ENCODE measurements around the gene SUMO1. TPM values are rescaled to one million over a fixed set of nuclear protein-coding genes. Genes with fewer than 3 reads are reported as not detected.
A peak's percentile ranks its signal among the peaks of the same experiment; 100 is the strongest.

Gene SUMO1
- total and polyA plus RNA-seq, 10 of the 15 experiments (the other 5 are each of a cell fraction or from before 2014, with no cell fraction given), result 105 to 458 (median 199) TPM

DNA sequence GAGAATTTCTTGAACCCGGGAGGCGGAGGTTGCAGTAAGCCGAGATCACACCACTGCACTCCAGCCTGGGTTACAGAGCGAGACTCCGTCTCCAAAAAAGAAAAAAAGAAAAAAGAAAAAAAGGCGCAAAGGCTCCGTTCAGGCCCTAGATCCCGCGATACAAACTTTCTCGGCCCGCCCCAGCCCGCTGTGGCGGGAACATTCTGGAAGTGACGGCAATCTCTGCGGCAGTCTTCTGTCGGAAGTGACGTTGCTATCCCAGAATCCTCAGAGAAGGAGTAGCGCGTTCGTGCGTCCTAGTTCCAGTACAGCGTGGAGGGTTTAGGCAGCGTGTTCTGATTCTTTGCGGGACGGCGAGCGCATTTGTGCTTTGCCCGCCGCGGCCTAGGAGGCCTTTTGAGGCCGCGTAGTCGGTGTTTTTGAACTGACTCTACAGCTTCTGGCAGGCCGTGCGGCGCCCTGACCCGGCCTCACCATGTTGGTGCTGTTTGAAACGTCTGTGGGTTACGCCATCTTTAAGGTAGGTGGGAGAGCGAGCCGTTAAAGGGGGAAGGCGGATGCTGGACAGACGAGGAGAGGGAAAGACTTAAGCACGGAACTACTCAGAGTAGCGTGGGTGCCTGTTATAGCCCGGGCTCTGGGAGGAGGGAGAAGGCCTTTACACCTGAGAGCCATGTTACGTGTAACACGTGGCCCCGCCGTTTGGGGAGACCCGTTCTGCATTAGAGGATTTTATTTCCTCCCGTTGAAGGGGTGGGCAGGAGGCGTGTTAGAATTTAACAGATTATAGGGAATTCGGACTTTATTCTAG, 27.3 kb upstream of the SUMO1 start, which contains the start of gene NOP58 (continued):
- TF ChIP-seq, protein P1, sequence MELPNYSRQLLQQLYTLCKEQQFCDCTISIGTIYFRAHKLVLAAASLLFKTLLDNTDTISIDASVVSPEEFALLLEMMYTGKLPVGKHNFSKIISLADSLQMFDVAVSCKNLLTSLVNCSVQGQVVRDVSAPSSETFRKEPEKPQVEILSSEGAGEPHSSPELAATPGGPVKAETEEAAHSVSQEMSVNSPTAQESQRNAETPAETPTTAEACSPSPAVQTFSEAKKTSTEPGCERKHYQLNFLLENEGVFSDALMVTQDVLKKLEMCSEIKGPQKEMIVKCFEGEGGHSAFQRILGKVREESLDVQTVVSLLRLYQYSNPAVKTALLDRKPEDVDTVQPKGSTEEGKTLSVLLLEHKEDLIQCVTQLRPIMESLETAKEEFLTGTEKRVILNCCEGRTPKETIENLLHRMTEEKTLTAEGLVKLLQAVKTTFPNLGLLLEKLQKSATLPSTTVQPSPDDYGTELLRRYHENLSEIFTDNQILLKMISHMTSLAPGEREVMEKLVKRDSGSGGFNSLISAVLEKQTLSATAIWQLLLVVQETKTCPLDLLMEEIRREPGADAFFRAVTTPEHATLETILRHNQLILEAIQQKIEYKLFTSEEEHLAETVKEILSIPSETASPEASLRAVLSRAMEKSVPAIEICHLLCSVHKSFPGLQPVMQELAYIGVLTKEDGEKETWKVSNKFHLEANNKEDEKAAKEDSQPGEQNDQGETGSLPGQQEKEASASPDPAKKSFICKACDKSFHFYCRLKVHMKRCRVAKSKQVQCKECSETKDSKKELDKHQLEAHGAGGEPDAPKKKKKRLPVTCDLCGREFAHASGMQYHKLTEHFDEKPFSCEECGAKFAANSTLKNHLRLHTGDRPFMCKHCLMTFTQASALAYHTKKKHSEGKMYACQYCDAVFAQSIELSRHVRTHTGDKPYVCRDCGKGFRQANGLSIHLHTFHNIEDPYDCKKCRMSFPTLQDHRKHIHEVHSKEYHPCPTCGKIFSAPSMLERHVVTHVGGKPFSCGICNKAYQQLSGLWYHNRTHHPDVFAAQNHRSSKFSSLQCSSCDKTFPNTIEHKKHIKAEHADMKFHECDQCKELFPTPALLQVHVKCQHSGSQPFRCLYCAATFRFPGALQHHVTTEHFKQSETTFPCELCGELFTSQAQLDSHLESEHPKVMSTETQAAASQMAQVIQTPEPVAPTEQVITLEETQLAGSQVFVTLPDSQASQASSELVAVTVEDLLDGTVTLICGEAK (IDR thresholded peaks at IDR 0.05; ENCODE audit: borderline replicate concordance), result peak; percentile 89; the same call in 1 of the 2 replicates
- TF ChIP-seq PAX5 (IDR thresholded peaks at IDR 0.05; ENCODE audit: borderline replicate concordance, low read depth, low read length) (no peak), BACH1 (IDR thresholded peaks at IDR 0.05; ENCODE audit: borderline replicate concordance) (peak; percentile 81)

DNA sequence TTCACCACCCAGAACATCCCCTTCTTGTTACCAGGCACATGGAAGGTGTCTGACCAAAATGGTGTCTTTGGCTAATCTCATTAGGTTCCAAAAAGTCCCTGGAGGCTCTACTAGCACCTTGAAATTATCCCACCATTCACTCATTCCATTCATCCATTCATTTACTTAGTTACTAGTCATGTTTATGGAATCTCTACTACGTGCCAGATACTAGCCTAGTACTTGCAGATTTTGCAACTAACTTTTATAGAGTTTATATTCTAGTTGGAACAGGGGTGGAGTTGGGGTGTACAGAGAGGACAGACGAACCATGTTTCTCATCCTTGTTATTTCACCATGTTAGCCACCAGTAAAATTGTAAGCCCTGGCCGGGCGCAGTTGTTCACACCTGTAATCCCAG, 23.1 kb upstream of the SUMO1 start:
- SMC1A ChIA-PET (ENCODE audit: uncharacterized antibody, unreplicated experiment), result no interaction called here
- H3K4me2 ChIP-seq (ENCODE audit: control insufficient read depth, insufficient read depth), result no peak overlapping the region
- H3K27me3 ChIP-seq (replicated peaks in 1 of 2; ENCODE audit: control insufficient read depth in 2 of 2, insufficient read depth in 2 of 2, low read length in 1 of 2), result no peaks in the 10 kb centered on the region
- POLR2A ChIA-PET, result no interaction called here
- no TSS peak for BruUV-seq (replicated peaks)
- RAD21 ChIA-PET (ENCODE audit: unreplicated experiment), result no interaction called here
- peaks cover 16% of the 10 kb centered on the region for H3K79me2 ChIP-seq (ENCODE audit: control insufficient read depth, insufficient read depth, low read length)
- H3K9ac ChIP-seq (ENCODE audit: control insufficient read depth, insufficient read depth, low read length), result no peak overlapping the region
- ATAC-seq (no peak), DNase-seq (ENCODE audit: low read depth, low spot score) (no peak), FAIRE-seq (no peak)
- no peaks in the 10 kb centered on the region for H3K9me3 ChIP-seq (replicated peaks; ENCODE audit: control insufficient read depth, insufficient read depth, low read length)
- CTCF ChIA-PET, result no interaction called here
- H3K4me3 ChIP-seq, result no peak overlapping the region
- intact Hi-C loops (cut with micrococcal nuclease; ENCODE audit: unreplicated experiment) (no loop called here), in situ Hi-C loops (cut with MboI) (no loop called here)
- WGBS (ENCODE audit: insufficient coverage, insufficient replicate concordance, low lambda C conversion rate, missing lambda C conversion rate), result 80% methylated on average over 4 of the region's 4 CpGs
- no peaks in the 10 kb centered on the region for H3K36me3 ChIP-seq (ENCODE audit: control insufficient read depth in 2 of 2, insufficient read depth in 2 of 2, low read length in 1 of 2)
- no peaks in the 10 kb centered on the region for H4K20me1 ChIP-seq (ENCODE audit: control insufficient read depth, insufficient read depth)
- no peak overlapping the region for H2AFZ ChIP-seq (ENCODE audit: control insufficient read depth, low read depth, low read length)
- TF ChIP-seq, protein P2, sequence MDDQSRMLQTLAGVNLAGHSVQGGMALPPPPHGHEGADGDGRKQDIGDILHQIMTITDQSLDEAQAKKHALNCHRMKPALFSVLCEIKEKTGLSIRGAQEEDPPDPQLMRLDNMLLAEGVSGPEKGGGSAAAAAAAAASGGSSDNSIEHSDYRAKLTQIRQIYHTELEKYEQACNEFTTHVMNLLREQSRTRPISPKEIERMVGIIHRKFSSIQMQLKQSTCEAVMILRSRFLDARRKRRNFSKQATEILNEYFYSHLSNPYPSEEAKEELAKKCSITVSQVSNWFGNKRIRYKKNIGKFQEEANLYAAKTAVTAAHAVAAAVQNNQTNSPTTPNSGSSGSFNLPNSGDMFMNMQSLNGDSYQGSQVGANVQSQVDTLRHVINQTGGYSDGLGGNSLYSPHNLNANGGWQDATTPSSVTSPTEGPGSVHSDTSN (IDR thresholded peaks at IDR 0.05; ENCODE audit: insufficient replicate concordance, low read depth, low read length), result no peak
- no peak for TF ChIP-seq NRF1 (conservative IDR thresholded peaks at IDR 0.05; ENCODE audit: low read depth, low read length)
- TF ChIP-seq, protein P3, sequence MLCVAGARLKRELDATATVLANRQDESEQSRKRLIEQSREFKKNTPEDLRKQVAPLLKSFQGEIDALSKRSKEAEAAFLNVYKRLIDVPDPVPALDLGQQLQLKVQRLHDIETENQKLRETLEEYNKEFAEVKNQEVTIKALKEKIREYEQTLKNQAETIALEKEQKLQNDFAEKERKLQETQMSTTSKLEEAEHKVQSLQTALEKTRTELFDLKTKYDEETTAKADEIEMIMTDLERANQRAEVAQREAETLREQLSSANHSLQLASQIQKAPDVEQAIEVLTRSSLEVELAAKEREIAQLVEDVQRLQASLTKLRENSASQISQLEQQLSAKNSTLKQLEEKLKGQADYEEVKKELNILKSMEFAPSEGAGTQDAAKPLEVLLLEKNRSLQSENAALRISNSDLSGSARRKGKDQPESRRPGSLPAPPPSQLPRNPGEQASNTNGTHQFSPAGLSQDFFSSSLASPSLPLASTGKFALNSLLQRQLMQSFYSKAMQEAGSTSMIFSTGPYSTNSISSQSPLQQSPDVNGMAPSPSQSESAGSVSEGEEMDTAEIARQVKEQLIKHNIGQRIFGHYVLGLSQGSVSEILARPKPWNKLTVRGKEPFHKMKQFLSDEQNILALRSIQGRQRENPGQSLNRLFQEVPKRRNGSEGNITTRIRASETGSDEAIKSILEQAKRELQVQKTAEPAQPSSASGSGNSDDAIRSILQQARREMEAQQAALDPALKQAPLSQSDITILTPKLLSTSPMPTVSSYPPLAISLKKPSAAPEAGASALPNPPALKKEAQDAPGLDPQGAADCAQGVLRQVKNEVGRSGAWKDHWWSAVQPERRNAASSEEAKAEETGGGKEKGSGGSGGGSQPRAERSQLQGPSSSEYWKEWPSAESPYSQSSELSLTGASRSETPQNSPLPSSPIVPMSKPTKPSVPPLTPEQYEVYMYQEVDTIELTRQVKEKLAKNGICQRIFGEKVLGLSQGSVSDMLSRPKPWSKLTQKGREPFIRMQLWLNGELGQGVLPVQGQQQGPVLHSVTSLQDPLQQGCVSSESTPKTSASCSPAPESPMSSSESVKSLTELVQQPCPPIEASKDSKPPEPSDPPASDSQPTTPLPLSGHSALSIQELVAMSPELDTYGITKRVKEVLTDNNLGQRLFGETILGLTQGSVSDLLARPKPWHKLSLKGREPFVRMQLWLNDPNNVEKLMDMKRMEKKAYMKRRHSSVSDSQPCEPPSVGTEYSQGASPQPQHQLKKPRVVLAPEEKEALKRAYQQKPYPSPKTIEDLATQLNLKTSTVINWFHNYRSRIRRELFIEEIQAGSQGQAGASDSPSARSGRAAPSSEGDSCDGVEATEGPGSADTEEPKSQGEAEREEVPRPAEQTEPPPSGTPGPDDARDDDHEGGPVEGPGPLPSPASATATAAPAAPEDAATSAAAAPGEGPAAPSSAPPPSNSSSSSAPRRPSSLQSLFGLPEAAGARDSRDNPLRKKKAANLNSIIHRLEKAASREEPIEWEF (IDR thresholded peaks at IDR 0.05; ENCODE audit: insufficient replicate concordance, low read depth, low read length), result no peak
- TF ChIP-seq, protein P4, sequence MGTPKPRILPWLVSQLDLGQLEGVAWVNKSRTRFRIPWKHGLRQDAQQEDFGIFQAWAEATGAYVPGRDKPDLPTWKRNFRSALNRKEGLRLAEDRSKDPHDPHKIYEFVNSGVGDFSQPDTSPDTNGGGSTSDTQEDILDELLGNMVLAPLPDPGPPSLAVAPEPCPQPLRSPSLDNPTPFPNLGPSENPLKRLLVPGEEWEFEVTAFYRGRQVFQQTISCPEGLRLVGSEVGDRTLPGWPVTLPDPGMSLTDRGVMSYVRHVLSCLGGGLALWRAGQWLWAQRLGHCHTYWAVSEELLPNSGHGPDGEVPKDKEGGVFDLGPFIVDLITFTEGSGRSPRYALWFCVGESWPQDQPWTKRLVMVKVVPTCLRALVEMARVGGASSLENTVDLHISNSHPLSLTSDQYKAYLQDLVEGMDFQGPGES (IDR thresholded peaks at IDR 0.05), result no peak
- no peak overlapping the region for H3K27ac ChIP-seq (ENCODE audit: control insufficient read depth, insufficient read depth)
- peaks cover 10% of the 10 kb centered on the region for H3K4me1 ChIP-seq (ENCODE audit: control insufficient read depth, insufficient read depth, low read length)
